Stimulated activated naive CD8-positive, alpha-beta T cell treated with anti-CD3 and anti-CD28 coated beads, Interleukin-15, Interleukin-2, amounts not matched to agents 100 ng/mL and 50 ng/mL, for 24 hours (primary cell): ENCODE measurements around the gene CCNJL.

Experiments used
- H3K27ac Mint-ChIP-seq: one replicate; pipeline ENCODE4 v1.8.0; 2021; ENCODE audit warnings: mild to moderate bottlenecking, mixed read lengths
- H3K27me3 Mint-ChIP-seq: one replicate; pipeline ENCODE4 v1.8.0; 2021; ENCODE audit warnings: mixed read lengths
- H3K36me3 Mint-ChIP-seq: one replicate; pipeline ENCODE4 v1.8.0; 2021; ENCODE audit warnings: low read depth, mixed read lengths
- H3K4me1 Mint-ChIP-seq: one replicate; pipeline ENCODE4 v1.8.0; 2021; ENCODE audit warnings: low read depth, mixed read lengths
- H3K4me3 Mint-ChIP-seq: one replicate; pipeline ENCODE4 v1.8.0; 2021; ENCODE audit warnings: mild to moderate bottlenecking, mixed read lengths
- H3K9me3 Mint-ChIP-seq: one replicate; pipeline ENCODE4 v1.8.0; 2021; ENCODE audit warnings: mixed read lengths

Gene CCNJL

GRCh38 chr5:160269017-160269416 is 43.3 kb downstream of the CCNJL start:
- H3K27me3 Mint-ChIP-seq, result no peaks in the 10 kb centered on the region
- H3K36me3 Mint-ChIP-seq, result no peaks in the 10 kb centered on the region
- peaks cover 18% of the 10 kb centered on the region for H3K4me1 Mint-ChIP-seq
- no peak overlapping the region for H3K4me3 Mint-ChIP-seq
- H3K27ac Mint-ChIP-seq, result no peak overlapping the region
- no peaks in the 10 kb centered on the region for H3K9me3 Mint-ChIP-seq

- Mint-ChIP-seq H3K4me3 (no peak overlapping the region), H3K9me3 (no peaks in the 10 kb centered on the region), H3K27me3 (peaks cover under 1% of the 10 kb centered on the region), H3K27ac (no peak overlapping the region), H3K4me1 (peaks cover 17% of the 10 kb centered on the region), H3K36me3 (no peaks in the 10 kb centered on the region)
These were observed 44.2 kb downstream of the CCNJL start for GRCh38 chr5:160268121-160268520.

GRCh38 chr5:160266752-160267345 is 45.5 kb downstream of the CCNJL start:
- Mint-ChIP-seq H3K4me3 (no peak overlapping the region), H3K27me3 (peaks cover 5% of the 10 kb centered on the region), H3K9me3 (no peaks in the 10 kb centered on the region), H3K27ac (no peak overlapping the region), H3K4me1 (peaks cover 18% of the 10 kb centered on the region), H3K36me3 (no peaks in the 10 kb centered on the region)

GRCh38 chr5:160266044-160266443 is 46.3 kb downstream of the CCNJL start:
- H3K4me1 Mint-ChIP-seq, result peaks cover 15% of the 10 kb centered on the region
- peaks cover 10% of the 10 kb centered on the region for H3K27me3 Mint-ChIP-seq
- no peaks in the 10 kb centered on the region for H3K36me3 Mint-ChIP-seq
- no peak overlapping the region for H3K27ac Mint-ChIP-seq
- H3K4me3 Mint-ChIP-seq, result no peak overlapping the region
- H3K9me3 Mint-ChIP-seq, result no peaks in the 10 kb centered on the region

- Mint-ChIP-seq H3K4me3 (no peak overlapping the region), H3K9me3 (no peaks in the 10 kb centered on the region), H3K36me3 (no peaks in the 10 kb centered on the region), H3K4me1 (peaks cover 12% of the 10 kb centered on the region), H3K27ac (no peak overlapping the region), H3K27me3 (peaks cover 13% of the 10 kb centered on the region)
These were observed 49.0 kb downstream of the CCNJL start for GRCh38 chr5:160263326-160263855.

- Mint-ChIP-seq H3K4me3 (no peak overlapping the region), H3K4me1 (peaks cover 12% of the 10 kb centered on the region), H3K9me3 (no peaks in the 10 kb centered on the region), H3K36me3 (no peaks in the 10 kb centered on the region), H3K27me3 (peaks cover 13% of the 10 kb centered on the region), H3K27ac (no peak overlapping the region)
These were observed 50.0 kb downstream of the CCNJL start for GRCh38 chr5:160262151-160263074.

- H3K27ac Mint-ChIP-seq, result no peak overlapping the region
These were observed 51.2 kb downstream of the CCNJL start for GRCh38 chr5:160260881-160261815.

GRCh38 chr5:160260006-160260775 is 52.2 kb downstream of the CCNJL start:
- peaks cover 12% of the 10 kb centered on the region for H3K4me1 Mint-ChIP-seq
- H3K9me3 Mint-ChIP-seq, result no peaks in the 10 kb centered on the region
- no peak overlapping the region for H3K4me3 Mint-ChIP-seq
- H3K27ac Mint-ChIP-seq, result no peak overlapping the region
- H3K27me3 Mint-ChIP-seq, result peaks cover 13% of the 10 kb centered on the region
- H3K36me3 Mint-ChIP-seq, result no peaks in the 10 kb centered on the region

More at GRCh38 chr5:160260881-160261815, 51.2 kb downstream of the CCNJL start:
- H3K4me1 Mint-ChIP-seq, result peaks cover 12% of the 10 kb centered on the region
- H3K4me3 Mint-ChIP-seq, result no peak overlapping the region
- no peaks in the 10 kb centered on the region for H3K9me3 Mint-ChIP-seq
- no peaks in the 10 kb centered on the region for H3K36me3 Mint-ChIP-seq
- peaks cover 13% of the 10 kb centered on the region for H3K27me3 Mint-ChIP-seq

GRCh38 chr5:160259341-160259740 is 53.0 kb downstream of the CCNJL start:
- no peak overlapping the region for H3K27ac Mint-ChIP-seq
- no peaks in the 10 kb centered on the region for H3K9me3 Mint-ChIP-seq
- H3K4me3 Mint-ChIP-seq, result no peak overlapping the region
- H3K4me1 Mint-ChIP-seq, result peaks cover 12% of the 10 kb centered on the region
- H3K27me3 Mint-ChIP-seq, result peaks cover 13% of the 10 kb centered on the region
- no peaks in the 10 kb centered on the region for H3K36me3 Mint-ChIP-seq

- Mint-ChIP-seq H3K36me3 (no peaks in the 10 kb centered on the region), H3K27me3 (no peaks in the 10 kb centered on the region), H3K9me3 (no peaks in the 10 kb centered on the region), H3K4me3 (no peak overlapping the region), H3K4me1 (no peaks in the 10 kb centered on the region), H3K27ac (no peak overlapping the region)
These were observed 57.7 kb downstream of the CCNJL start for GRCh38 chr5:160254706-160255105.

GRCh38 chr5:160253441-160253840 is 58.9 kb downstream of the CCNJL start:
- Mint-ChIP-seq H3K27me3 (no peaks in the 10 kb centered on the region), H3K9me3 (no peaks in the 10 kb centered on the region), H3K36me3 (no peaks in the 10 kb centered on the region), H3K27ac (no peak overlapping the region), H3K4me1 (no peaks in the 10 kb centered on the region), H3K4me3 (no peak overlapping the region)

- Mint-ChIP-seq H3K4me1 (no peaks in the 10 kb centered on the region), H3K36me3 (no peaks in the 10 kb centered on the region), H3K27me3 (no peaks in the 10 kb centered on the region), H3K9me3 (no peaks in the 10 kb centered on the region), H3K4me3 (no peak overlapping the region), H3K27ac (no peak overlapping the region)
These were observed 59.4 kb downstream of the CCNJL start for GRCh38 chr5:160252916-160253315.

- H3K4me3 Mint-ChIP-seq, result no peak overlapping the region
- no peaks in the 10 kb centered on the region for H3K9me3 Mint-ChIP-seq
- H3K27ac Mint-ChIP-seq, result no peak overlapping the region
- H3K27me3 Mint-ChIP-seq, result no peaks in the 10 kb centered on the region
- H3K36me3 Mint-ChIP-seq, result no peaks in the 10 kb centered on the region
- H3K4me1 Mint-ChIP-seq, result no peaks in the 10 kb centered on the region
These were observed 60.8 kb downstream of the CCNJL start for GRCh38 chr5:160251406-160252155.
